ENCODE measurements around the gene MATN4. TPM values are rescaled to one million over a fixed set of nuclear protein-coding genes. Genes with fewer than 3 reads are reported as not detected.

The MATN4 gene, protein sequence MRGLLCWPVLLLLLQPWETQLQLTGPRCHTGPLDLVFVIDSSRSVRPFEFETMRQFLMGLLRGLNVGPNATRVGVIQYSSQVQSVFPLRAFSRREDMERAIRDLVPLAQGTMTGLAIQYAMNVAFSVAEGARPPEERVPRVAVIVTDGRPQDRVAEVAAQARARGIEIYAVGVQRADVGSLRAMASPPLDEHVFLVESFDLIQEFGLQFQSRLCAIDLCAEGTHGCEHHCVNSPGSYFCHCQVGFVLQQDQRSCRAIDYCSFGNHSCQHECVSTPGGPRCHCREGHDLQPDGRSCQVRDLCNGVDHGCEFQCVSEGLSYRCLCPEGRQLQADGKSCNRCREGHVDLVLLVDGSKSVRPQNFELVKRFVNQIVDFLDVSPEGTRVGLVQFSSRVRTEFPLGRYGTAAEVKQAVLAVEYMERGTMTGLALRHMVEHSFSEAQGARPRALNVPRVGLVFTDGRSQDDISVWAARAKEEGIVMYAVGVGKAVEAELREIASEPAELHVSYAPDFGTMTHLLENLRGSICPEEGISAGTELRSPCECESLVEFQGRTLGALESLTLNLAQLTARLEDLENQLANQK
- under 0.01 and 0.14 TPM in 2 replicates for total RNA-seq

DNA sequence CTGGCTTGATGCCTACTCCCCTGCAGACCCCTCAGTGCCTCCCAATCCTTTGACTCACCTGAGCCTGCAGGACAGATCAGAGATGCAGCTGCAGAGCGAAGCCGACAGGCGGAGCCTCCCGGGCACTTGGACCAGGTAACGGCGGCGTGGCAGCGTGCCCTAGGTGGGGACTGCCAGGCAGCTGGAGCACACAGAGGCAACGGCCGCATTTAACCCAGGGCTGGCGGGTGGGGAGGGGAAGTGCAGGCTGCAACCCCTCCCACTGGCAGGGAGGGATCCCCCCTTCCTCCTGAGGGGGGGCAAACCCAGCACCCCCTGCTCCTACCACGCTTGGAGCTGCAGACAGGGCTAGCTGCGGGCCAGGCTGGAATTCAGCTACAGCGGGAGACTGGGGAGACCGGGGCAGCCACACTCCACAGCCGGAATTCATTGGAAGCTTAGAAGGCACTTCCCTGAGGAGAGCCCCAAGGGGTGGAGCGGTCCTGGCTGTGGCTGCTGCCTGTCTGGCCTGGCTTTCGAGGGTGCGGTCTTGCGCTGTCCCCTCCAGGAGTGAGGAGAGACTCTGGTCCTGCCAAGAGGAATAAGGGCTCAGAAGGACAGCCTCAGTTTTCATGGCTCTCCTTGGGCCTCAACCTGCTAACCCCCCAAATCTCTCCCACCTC is at the start of gene MATN4:
Gene MATN4 (minus strand): TSS at position 183 of the 662 bp plus-strand sequence. CDS start 2,717 bp downstream, outside the sequence.

DNA sequence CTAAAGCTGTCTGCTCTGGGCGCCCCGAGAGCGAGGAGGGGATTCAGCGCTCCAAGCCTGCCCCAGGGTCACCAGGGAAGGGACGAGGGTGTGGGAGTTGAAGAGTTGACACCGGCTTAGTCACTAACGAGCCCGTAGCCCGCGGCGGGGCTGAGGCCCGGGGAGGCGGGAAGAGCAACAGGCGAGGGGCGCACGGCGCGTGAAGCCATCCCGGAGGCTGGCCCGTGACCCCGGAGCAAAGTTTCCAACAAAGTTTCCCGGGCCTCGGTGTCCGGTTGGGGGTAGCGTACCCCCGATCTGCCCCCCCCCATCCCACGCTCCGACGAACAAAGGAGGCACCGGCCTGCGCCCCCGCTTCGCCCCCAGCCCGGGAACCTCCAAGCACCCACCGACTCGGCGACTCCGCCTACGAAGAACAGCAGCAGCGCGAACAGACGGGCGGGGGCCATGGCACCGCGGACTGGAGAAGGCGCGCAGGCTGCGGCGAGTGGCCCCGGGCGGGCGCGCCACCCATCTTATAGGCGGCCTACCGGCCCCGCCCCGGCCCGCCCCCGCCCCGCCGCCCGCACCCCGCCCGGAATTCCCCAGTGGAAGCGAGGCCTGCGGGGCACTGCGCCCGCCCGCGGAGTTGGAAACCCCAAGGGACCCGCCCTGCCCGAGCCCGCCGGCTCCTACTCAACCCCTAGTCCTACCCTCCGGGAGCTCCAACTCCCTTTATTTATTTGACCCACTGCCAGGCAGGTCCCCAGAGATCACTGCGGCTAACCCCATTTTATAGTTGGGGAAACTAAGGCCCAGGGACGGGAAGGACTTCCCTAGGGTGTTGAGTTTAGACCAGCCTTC is 40.1 kb upstream of the MATN4 start, which contains the start of gene SDC4:
Gene SDC4 (minus strand): TSS at position 489 of the 843 bp plus-strand sequence. CDS start 40 bp downstream, at position 449.

DNA sequence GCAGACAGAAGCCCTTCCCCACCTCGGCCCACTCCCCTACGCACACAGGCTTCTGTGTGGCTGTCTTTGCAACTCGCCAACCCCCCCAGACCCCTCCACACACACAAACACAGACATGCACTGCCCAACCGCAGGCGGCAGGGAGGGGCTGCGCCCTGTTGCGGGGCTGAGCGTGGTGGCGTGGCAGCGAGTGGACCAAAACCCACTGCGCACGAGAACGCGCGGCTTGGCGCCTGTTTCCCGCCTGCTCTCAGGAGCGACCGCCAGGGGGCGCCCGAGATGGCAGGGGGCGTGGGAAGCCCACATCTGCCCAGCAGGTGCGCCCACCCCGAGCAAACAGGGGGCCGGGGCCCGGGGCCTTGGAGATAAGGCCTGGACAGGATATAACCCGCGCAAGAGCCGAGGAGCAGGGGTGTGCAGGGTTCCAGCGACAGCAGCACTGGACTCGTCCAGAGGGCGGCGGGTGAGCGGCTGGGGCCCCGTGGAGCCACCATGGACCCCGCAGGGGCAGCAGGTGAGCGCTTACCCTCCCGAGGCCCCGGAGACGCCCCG is 1.6 kb downstream of the MATN4 start, which contains the start of gene RBPJL:
Gene RBPJL (plus strand): TSS at position 410 of the 552 bp plus-strand sequence. CDS start 83 bp downstream, at position 493.

DNA sequence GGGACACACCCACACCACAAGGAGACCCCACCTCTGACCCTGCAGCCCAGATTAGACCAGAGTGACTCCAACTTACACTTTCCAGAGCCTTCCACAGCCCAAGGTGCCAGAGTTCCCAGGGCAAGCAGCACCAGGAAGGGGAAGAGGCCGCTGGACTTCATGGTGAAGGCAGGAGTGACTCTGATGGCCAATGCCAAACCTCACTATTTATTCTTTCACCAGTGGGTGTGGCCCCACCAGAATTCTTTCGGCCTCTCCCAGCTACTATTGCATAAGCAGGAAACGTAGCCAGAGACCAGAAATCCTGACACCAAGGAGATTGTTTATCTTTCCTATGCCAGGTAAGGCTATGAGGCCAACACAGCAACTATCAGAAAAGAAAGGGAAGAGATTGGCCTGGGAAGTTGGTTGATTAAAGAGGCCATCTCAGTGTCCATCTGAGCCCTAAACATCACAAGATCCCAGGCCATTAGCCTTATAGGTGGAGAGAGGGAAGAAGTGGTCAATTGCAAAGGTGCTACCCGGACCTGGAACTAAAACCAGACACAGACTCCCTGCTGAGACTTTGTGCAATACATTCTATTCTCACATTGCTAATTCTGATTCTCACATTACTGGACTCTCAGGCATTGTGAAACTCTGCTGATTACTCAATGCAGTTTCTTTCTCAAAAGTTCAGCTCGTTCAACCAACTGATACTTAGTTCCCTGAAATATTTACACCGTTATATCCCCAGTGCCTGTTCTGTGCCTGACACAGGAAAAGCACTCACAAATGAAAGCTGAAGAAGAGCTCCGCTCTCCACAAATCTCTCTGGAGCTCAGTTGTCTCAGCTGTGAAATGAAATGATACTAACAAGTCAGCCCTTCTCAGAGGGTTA is 53.5 kb downstream of the MATN4 start, which contains the start of gene SLPI:
Gene SLPI (minus strand): TSS at position 182 of the 880 bp plus-strand sequence. CDS start 21 bp downstream, at position 161.

Other genes starting within 250 kb of the MATN4 start
- 0.64 and 1.0 TPM in 2 replicates for gene KCNS1, start 207.2 kb downstream of the MATN4 start, total RNA-seq
- 0.64 and 8.2 TPM in 2 replicates for gene WFDC5, start 193.1 kb downstream of the MATN4 start, total RNA-seq
- 8.9 TPM in 1 of 2 replicates, not detected in the other for gene WFDC12, start 183.8 kb downstream of the MATN4 start, total RNA-seq
- 39.5 and 217 TPM in 2 replicates for gene PI3, start 133.4 kb downstream of the MATN4 start, total RNA-seq
- gene SEMG1, start 101.3 kb downstream of the MATN4 start, total RNA-seq: not detected in 2 replicates
- gene SEMG2, start 86.9 kb downstream of the MATN4 start, total RNA-seq: not detected in 2 replicates
- 458 and 1,147 TPM in 2 replicates for gene SLPI, start 53.7 kb downstream of the MATN4 start, total RNA-seq
- gene RBPJL, start 1.5 kb downstream of the MATN4 start, total RNA-seq: not detected in 2 replicates
- gene SDC4, start 40.1 kb upstream of the MATN4 start, total RNA-seq: 193 and 303 TPM in 2 replicates
- gene SYS1, start 54.9 kb upstream of the MATN4 start, total RNA-seq: 17.4 and 22.1 TPM in 2 replicates
- gene TP53TG5, start 70.0 kb upstream of the MATN4 start, total RNA-seq: not detected in 2 replicates
- gene DBNDD2, start 100.0 kb upstream of the MATN4 start, total RNA-seq: 8.3 and 15.4 TPM in 2 replicates
- gene PIGT, start 107.8 kb upstream of the MATN4 start, total RNA-seq: 17.8 and 35.4 TPM in 2 replicates
- gene WFDC2, start 161.5 kb upstream of the MATN4 start, total RNA-seq: 12.0 TPM in 1 of 2 replicates, not detected in the other
- not detected in 2 replicates for gene SPINT3, start 207.3 kb upstream of the MATN4 start, total RNA-seq
- gene WFDC6, start 231.2 kb upstream of the MATN4 start, total RNA-seq: not detected in 2 replicates
- not detected in 2 replicates for gene EPPIN, start 239.1 kb upstream of the MATN4 start, total RNA-seq

Data from nasal cavity respiratory epithelium epithelial cell of viscerocranial mucosa (primary cell).